ENCODE measurements around the gene GABBR1.

The GABBR1 gene

GRCh38 chr6:29620630-29621029, 12.4 kb downstream of the GABBR1 start:
- no peak overlapping the region for H3K4me3 Mint-ChIP-seq
- no peaks in the 10 kb centered on the region for H3K9me3 Mint-ChIP-seq
- peaks cover 15% of the 10 kb centered on the region for H3K36me3 Mint-ChIP-seq (ENCODE audit: low read depth)
- peaks cover 5% of the 10 kb centered on the region for H3K27me3 Mint-ChIP-seq (ENCODE audit: low read depth)
- H3K27ac Mint-ChIP-seq: no peak overlapping the region
- H3K4me1 Mint-ChIP-seq (ENCODE audit: low read depth): no peaks in the 10 kb centered on the region

- no peaks in the 10 kb centered on the region for H3K9me3 Mint-ChIP-seq
- no peaks in the 10 kb centered on the region for H3K4me1 Mint-ChIP-seq (ENCODE audit: low read depth)
- H3K4me3 Mint-ChIP-seq: no peak overlapping the region
- no peaks in the 10 kb centered on the region for H3K27me3 Mint-ChIP-seq (ENCODE audit: low read depth)
- H3K27ac Mint-ChIP-seq: no peak overlapping the region
- peaks cover 15% of the 10 kb centered on the region for H3K36me3 Mint-ChIP-seq (ENCODE audit: low read depth)
Observed at GRCh38 chr6:29619578-29620160, 13.3 kb downstream of the GABBR1 start.

GRCh38 chr6:29617782-29618554, 15.0 kb downstream of the GABBR1 start:
- H3K9me3 Mint-ChIP-seq: no peaks in the 10 kb centered on the region
- H3K36me3 Mint-ChIP-seq (ENCODE audit: low read depth): peaks cover 11% of the 10 kb centered on the region
- no peak overlapping the region for H3K27ac Mint-ChIP-seq
- no peak overlapping the region for H3K4me3 Mint-ChIP-seq
- no peaks in the 10 kb centered on the region for H3K27me3 Mint-ChIP-seq (ENCODE audit: low read depth)
- no peaks in the 10 kb centered on the region for H3K4me1 Mint-ChIP-seq (ENCODE audit: low read depth)

- Mint-ChIP-seq H3K4me1 (ENCODE audit: low read depth) (no peaks in the 10 kb centered on the region), H3K27me3 (ENCODE audit: low read depth) (no peaks in the 10 kb centered on the region), H3K27ac (no peak overlapping the region), H3K9me3 (no peaks in the 10 kb centered on the region), H3K4me3 (no peak overlapping the region), H3K36me3 (ENCODE audit: low read depth) (peaks cover 13% of the 10 kb centered on the region)
Observed at GRCh38 chr6:29611426-29611825, 21.6 kb downstream of the GABBR1 start.

GRCh38 chr6:29610540-29610939, 22.4 kb downstream of the GABBR1 start:
- Mint-ChIP-seq H3K9me3 (no peaks in the 10 kb centered on the region), H3K4me1 (ENCODE audit: low read depth) (no peaks in the 10 kb centered on the region), H3K27me3 (ENCODE audit: low read depth) (no peaks in the 10 kb centered on the region), H3K27ac (no peak overlapping the region), H3K4me3 (no peak overlapping the region), H3K36me3 (ENCODE audit: low read depth) (peaks cover 13% of the 10 kb centered on the region)

DNA sequence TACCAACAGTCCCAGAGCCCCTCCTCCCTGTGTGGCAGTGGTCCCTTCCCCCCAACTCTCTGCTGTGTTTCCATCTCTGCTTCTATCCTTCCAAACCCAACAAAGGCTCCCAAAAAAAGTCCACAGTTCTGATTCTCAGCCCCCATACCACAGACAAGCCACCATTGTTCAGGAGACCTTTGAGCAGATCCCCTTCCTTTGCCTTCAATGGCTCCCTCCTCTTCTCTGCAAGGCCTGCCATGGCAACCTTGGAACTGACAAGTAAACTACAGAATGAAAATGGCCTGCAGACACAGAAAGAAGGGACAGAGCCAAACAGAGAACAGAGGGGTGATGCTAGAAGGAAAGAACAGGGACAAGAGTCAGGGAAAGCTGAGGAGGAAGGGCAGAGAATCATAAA, 24.9 kb downstream of the GABBR1 start:
- no peaks in the 10 kb centered on the region for H3K27me3 Mint-ChIP-seq (ENCODE audit: low read depth)
- H3K4me1 Mint-ChIP-seq (ENCODE audit: low read depth): no peaks in the 10 kb centered on the region
- H3K4me3 Mint-ChIP-seq: no peak overlapping the region
- H3K9me3 Mint-ChIP-seq: no peaks in the 10 kb centered on the region
- peaks cover 17% of the 10 kb centered on the region for H3K36me3 Mint-ChIP-seq (ENCODE audit: low read depth)
- H3K27ac Mint-ChIP-seq: no peak overlapping the region

DNA sequence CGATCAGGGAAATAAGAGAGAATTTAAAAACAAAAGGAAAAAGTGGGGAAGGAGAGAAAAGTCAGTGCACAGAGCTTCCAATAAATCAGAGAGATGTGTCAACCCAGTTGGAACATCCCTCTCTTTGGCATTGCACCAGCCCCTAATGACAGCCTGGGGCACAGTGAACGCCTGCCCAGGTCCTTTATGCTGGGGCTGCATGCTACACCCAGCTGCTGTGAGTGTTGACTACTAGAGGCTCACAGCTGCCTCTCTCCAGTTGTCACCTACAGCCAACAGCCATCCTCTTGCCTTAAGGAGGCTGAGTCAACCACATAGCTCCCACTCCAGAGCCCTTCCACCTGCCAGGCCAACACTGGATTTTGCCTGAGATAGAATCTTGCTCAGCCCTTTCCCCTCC, 29.1 kb downstream of the GABBR1 start:
- Mint-ChIP-seq H3K4me3 (no peak overlapping the region), H3K36me3 (ENCODE audit: low read depth) (peaks cover 11% of the 10 kb centered on the region), H3K9me3 (no peaks in the 10 kb centered on the region), H3K27ac (no peak overlapping the region), H3K4me1 (ENCODE audit: low read depth) (no peaks in the 10 kb centered on the region), H3K27me3 (ENCODE audit: low read depth) (no peaks in the 10 kb centered on the region)

DNA sequence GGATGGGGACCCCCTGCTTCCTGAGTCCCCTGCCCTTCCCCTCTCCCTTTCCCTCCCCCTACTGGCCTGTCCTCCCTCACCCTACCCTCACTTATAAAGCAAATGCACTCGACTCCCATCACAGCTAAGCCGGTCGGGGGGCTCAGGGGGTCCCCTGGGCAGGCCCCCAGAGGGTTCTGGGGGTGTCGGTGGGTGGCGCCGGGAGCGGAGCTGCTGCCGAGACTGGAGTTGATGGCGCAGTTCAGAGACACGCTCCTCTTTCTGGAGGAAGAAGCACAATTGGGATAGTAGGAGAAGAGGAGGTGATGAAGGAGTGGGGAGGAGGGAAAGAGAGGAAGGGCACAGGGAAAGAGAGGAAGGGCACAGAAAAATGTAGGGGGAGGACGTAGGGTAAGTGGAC, 29.5 kb downstream of the GABBR1 start:
- no peaks in the 10 kb centered on the region for H3K4me1 Mint-ChIP-seq (ENCODE audit: low read depth)
- no peak overlapping the region for H3K27ac Mint-ChIP-seq
- peaks cover 11% of the 10 kb centered on the region for H3K36me3 Mint-ChIP-seq (ENCODE audit: low read depth)
- no peak overlapping the region for H3K4me3 Mint-ChIP-seq
- no peaks in the 10 kb centered on the region for H3K27me3 Mint-ChIP-seq (ENCODE audit: low read depth)
- H3K9me3 Mint-ChIP-seq: no peaks in the 10 kb centered on the region

- no peak overlapping the region for H3K27ac Mint-ChIP-seq
- H3K4me3 Mint-ChIP-seq: no peak overlapping the region
- peaks cover 11% of the 10 kb centered on the region for H3K36me3 Mint-ChIP-seq (ENCODE audit: low read depth)
- H3K4me1 Mint-ChIP-seq (ENCODE audit: low read depth): no peaks in the 10 kb centered on the region
- no peaks in the 10 kb centered on the region for H3K27me3 Mint-ChIP-seq (ENCODE audit: low read depth)
- no peaks in the 10 kb centered on the region for H3K9me3 Mint-ChIP-seq
Observed at GRCh38 chr6:29602564-29603361, 30.2 kb downstream of the GABBR1 start.

- peaks cover 10% of the 10 kb centered on the region for H3K27me3 Mint-ChIP-seq (ENCODE audit: low read depth)
Observed at GRCh38 chr6:29598172-29598747, 34.7 kb downstream of the GABBR1 start.

GRCh38 chr6:29597184-29597583, 35.8 kb downstream of the GABBR1 start:
- H3K4me1 Mint-ChIP-seq (ENCODE audit: low read depth): no peaks in the 10 kb centered on the region
- no peak overlapping the region for H3K27ac Mint-ChIP-seq

More at GRCh38 chr6:29598172-29598747, 34.7 kb downstream of the GABBR1 start:
- H3K4me1 Mint-ChIP-seq (ENCODE audit: low read depth): no peaks in the 10 kb centered on the region
- H3K4me3 Mint-ChIP-seq: no peak overlapping the region
- peaks cover 4% of the 10 kb centered on the region for H3K36me3 Mint-ChIP-seq (ENCODE audit: low read depth)
- no peaks in the 10 kb centered on the region for H3K9me3 Mint-ChIP-seq
- H3K27ac Mint-ChIP-seq: no peak overlapping the region

DNA sequence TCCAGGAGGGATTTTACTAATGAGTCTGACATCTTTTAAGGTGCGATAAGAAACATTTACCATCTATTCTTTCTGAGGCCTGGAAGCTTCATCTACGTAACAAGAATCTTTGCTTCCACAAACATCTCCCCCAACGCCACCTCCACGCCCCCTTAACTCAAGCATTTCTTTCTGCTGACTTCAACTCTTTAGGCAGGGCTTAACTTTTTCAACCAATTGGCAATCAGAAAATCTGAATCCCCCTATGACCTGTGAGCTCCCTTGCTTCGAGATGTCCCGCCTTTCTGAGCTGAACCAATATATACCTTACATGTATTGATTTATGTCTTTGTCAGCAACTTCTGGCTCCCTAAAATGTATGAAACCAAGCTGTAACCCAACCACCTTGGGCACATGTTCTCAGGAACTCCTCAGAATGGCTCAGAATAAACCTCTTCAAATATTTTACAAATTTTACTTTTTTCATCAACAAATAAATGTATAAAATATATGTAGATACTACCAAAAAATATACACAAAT, 36.5 kb downstream of the GABBR1 start:
- peaks cover 15% of the 10 kb centered on the region for H3K27me3 Mint-ChIP-seq (ENCODE audit: low read depth)
- no peak overlapping the region for H3K4me3 Mint-ChIP-seq
- no peaks in the 10 kb centered on the region for H3K4me1 Mint-ChIP-seq (ENCODE audit: low read depth)
- H3K27ac Mint-ChIP-seq: no peak overlapping the region
- no peaks in the 10 kb centered on the region for H3K9me3 Mint-ChIP-seq
- H3K36me3 Mint-ChIP-seq (ENCODE audit: low read depth): no peaks in the 10 kb centered on the region

More at GRCh38 chr6:29597184-29597583, 35.8 kb downstream of the GABBR1 start:
- Mint-ChIP-seq H3K9me3 (no peaks in the 10 kb centered on the region), H3K27me3 (ENCODE audit: low read depth) (peaks cover 10% of the 10 kb centered on the region), H3K36me3 (ENCODE audit: low read depth) (no peaks in the 10 kb centered on the region), H3K4me3 (no peak overlapping the region)

DNA sequence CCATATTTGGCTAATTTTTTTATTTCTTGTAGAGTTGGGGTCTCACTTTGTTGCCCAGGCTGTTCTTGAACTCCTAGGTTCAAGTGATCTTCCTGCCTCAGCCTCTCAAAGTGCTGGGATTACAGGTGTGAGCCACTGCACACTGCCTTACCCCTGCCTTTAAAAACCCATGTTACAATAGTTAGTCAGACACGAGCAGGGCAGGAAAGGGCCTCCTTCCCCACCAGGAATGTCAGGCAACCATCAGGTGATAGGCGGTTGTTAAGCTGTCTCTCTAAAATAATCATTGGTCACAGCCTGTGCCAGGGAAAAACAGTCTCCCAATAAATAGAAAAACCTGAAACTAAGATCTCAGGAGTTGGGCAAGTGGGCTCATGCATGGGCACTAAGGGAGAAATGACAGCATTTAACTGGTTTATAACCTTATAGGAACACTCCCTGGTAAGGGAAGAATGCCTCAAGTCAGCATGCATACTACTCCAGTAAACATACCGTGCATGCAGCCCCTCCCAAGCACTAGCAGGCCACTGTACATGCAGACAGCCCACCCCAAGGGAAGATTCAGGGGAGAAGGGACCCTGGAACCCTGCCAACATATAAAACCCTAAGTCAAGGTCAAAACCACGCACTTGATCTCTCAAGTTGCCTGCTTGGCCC, 39.7 kb downstream of the GABBR1 start:
- no peak overlapping the region for H3K4me3 Mint-ChIP-seq
- peaks cover 29% of the 10 kb centered on the region for H3K27me3 Mint-ChIP-seq (ENCODE audit: low read depth)
- H3K9me3 Mint-ChIP-seq: no peaks in the 10 kb centered on the region
- no peaks in the 10 kb centered on the region for H3K4me1 Mint-ChIP-seq (ENCODE audit: low read depth)
- H3K36me3 Mint-ChIP-seq (ENCODE audit: low read depth): no peaks in the 10 kb centered on the region
- no peak overlapping the region for H3K27ac Mint-ChIP-seq

DNA sequence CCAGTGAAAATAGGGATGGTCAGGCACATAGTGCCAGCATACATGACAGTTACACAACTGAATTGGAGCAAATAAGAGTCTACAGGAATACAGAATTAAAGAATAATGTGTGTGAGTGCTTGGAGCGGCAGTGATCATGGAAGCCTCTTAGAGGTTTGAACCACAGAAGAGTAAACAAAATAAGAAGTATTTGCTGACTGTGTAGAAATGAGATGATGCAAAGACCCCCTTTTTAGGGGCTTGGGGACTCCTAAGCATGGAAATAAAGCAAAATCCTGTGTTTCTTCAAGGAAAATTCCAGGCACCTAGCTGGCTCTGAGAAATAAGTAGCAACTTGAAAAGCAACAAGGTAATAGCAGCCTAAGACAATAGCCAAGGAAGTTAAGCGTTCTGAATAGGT, 41.3 kb downstream of the GABBR1 start:
- no peaks in the 10 kb centered on the region for H3K36me3 Mint-ChIP-seq (ENCODE audit: low read depth)
- H3K27ac Mint-ChIP-seq: no peak overlapping the region
- peaks cover 41% of the 10 kb centered on the region for H3K27me3 Mint-ChIP-seq (ENCODE audit: low read depth)
- no peak overlapping the region for H3K4me3 Mint-ChIP-seq
- no peaks in the 10 kb centered on the region for H3K4me1 Mint-ChIP-seq (ENCODE audit: low read depth)
- H3K9me3 Mint-ChIP-seq: no peaks in the 10 kb centered on the region
